ENCODE results near the gene ELMO1. TPM values are rescaled to one million over a fixed set of nuclear protein-coding genes. Genes with fewer than 3 reads are reported as not detected.

ELMO1 gene
- total RNA-seq, 1 experiment from 2014 or later, result not detected

DNA sequence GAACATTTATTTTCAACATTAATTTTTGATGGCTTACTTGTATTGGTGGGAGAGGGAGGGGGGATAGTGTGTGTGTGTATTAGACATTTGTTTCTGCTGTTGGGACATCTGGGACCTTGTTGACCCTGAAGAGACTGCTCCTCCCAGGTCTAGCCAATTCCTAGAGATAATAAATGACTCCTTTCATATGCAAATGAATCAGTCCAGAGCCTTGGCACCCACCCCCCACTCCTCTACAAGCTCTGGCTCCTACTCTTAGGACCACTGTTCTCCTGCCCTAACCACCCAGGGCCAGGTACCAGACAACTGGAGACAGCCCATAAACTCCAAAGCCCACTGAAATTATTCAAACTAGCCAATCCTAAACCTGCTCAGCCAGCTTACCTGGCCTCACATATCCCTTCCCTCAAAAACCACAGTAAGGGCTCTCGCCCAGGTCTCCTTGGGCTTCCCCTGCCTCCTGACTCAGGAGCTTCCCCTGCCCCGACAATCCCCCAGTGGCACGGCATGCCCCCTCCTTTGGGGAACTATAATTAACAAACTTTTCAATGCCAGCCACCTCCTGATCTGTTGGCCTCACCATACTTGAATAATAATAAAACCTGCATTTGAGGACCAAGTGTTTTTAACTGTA lies 233.3 kb downstream of the ELMO1 start:
- Histone ChIP-seq H3K36me3 (ENCODE audit: insufficient read depth, low read length, poor library complexity, severe bottlenecking) (no peaks in the 10 kb centered on the region), H3K27ac (ENCODE audit: low read depth, low read length, poor library complexity, severe bottlenecking) (no peak overlapping the region), H3K27me3 (replicated peaks; ENCODE audit: insufficient read depth, low read depth, low read length, poor library complexity) (peaks cover 12% of the 10 kb centered on the region), H3K4me3 (ENCODE audit: low read depth, low read length, poor library complexity, severe bottlenecking) (no peak overlapping the region), H3K4me1 (ENCODE audit: insufficient read depth, low read length, poor library complexity, severe bottlenecking) (no peaks in the 10 kb centered on the region), H3K9me3 (ENCODE audit: low read depth, low read length, poor library complexity, severe bottlenecking) (no peaks in the 10 kb centered on the region)
- BruUV-seq (replicated peaks), result no TSS peak
- TF ChIP-seq, protein P1, sequence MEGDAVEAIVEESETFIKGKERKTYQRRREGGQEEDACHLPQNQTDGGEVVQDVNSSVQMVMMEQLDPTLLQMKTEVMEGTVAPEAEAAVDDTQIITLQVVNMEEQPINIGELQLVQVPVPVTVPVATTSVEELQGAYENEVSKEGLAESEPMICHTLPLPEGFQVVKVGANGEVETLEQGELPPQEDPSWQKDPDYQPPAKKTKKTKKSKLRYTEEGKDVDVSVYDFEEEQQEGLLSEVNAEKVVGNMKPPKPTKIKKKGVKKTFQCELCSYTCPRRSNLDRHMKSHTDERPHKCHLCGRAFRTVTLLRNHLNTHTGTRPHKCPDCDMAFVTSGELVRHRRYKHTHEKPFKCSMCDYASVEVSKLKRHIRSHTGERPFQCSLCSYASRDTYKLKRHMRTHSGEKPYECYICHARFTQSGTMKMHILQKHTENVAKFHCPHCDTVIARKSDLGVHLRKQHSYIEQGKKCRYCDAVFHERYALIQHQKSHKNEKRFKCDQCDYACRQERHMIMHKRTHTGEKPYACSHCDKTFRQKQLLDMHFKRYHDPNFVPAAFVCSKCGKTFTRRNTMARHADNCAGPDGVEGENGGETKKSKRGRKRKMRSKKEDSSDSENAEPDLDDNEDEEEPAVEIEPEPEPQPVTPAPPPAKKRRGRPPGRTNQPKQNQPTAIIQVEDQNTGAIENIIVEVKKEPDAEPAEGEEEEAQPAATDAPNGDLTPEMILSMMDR (conservative IDR thresholded peaks at IDR 0.05; ENCODE audit: low read depth, low read length), result no peak
- TF ChIP-seq EZH2 (IDR thresholded peaks at IDR 0.05; ENCODE audit: borderline replicate concordance, low read depth, low read length, poor library complexity, severe bottlenecking), result no peak
- intact Hi-C loops (cut with micrococcal nuclease; ENCODE audit: unreplicated experiment), result no loop called here
- DNase-seq (ENCODE audit: low spot score), result no peak
- POLR2A ChIA-PET (ENCODE audit: low non-redundant PET), result no interaction called here
- CTCF ChIA-PET, result interaction anchor here (0.7 kb wide), 1 partner anchor 304 kb away, joined by 4 read pairs; no protein-coding TSS in a partner anchor

DNA sequence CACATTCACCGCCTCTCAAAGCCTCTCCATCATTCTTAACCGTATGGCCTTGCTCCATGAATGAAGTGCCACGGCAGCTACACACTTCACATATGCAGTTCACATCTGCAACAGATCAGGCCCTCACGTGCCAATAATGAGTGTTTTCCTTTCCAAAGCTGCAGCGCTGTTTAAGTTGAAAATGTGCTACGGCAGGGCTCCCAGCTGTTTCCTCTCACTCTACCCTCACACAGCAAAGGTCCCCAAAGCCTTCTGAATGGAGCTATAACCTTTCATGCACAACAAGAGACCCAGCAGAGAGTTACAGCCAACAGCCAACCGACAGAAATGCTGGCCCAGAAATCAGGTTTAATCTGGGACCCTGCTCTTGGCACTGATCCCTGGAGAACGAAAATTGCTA lies 236.1 kb downstream of the ELMO1 start:
- TF ChIP-seq, protein P1 (conservative IDR thresholded peaks at IDR 0.05; ENCODE audit: low read depth, low read length), result no peak
- TF ChIP-seq EZH2 (IDR thresholded peaks at IDR 0.05; ENCODE audit: borderline replicate concordance, low read depth, low read length, poor library complexity, severe bottlenecking), result no peak
- no peaks in the 10 kb centered on the region for H3K4me1 ChIP-seq (ENCODE audit: insufficient read depth, low read length, poor library complexity, severe bottlenecking)
- H3K27ac ChIP-seq (ENCODE audit: low read depth, low read length, poor library complexity, severe bottlenecking), result no peak overlapping the region
- BruUV-seq (replicated peaks), result no TSS peak
- intact Hi-C loops (cut with micrococcal nuclease; ENCODE audit: unreplicated experiment), result no loop called here
- H3K27me3 ChIP-seq (replicated peaks; ENCODE audit: insufficient read depth, low read depth, low read length, poor library complexity), result peaks cover 4% of the 10 kb centered on the region
- ChIA-PET POLR2A (ENCODE audit: low non-redundant PET) (no interaction called here), CTCF (no interaction called here)
- no peak overlapping the region for H3K4me3 ChIP-seq (ENCODE audit: low read depth, low read length, poor library complexity, severe bottlenecking)
- no peaks in the 10 kb centered on the region for H3K36me3 ChIP-seq (ENCODE audit: insufficient read depth, low read length, poor library complexity, severe bottlenecking)
- no peaks in the 10 kb centered on the region for H3K9me3 ChIP-seq (ENCODE audit: low read depth, low read length, poor library complexity, severe bottlenecking)
- no peak for DNase-seq (ENCODE audit: low spot score)

DNA sequence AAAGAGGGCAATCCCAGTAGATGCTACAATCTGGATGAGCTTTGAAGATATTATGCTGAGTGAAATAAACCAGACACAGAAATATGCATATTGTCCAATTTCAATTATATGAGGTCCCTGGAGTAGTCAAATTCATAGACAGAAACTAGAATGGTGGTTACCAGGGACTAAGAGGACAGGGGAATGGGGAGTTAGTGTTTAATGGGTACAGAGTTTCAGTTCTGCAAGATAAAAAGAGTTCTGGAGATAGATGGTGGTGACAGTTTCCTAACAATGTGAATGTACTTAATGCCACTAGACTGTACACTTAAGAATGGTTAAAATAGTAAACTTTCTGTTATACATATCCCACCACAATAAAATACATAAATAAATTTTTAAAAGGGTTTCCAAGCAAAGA lies 236.6 kb downstream of the ELMO1 start:
- Histone ChIP-seq H3K36me3 (ENCODE audit: insufficient read depth, low read length, poor library complexity, severe bottlenecking) (no peaks in the 10 kb centered on the region), H3K4me3 (ENCODE audit: low read depth, low read length, poor library complexity, severe bottlenecking) (no peak overlapping the region), H3K9me3 (ENCODE audit: low read depth, low read length, poor library complexity, severe bottlenecking) (no peaks in the 10 kb centered on the region), H3K4me1 (ENCODE audit: insufficient read depth, low read length, poor library complexity, severe bottlenecking) (no peaks in the 10 kb centered on the region), H3K27me3 (replicated peaks; ENCODE audit: insufficient read depth, low read depth, low read length, poor library complexity) (peaks cover 4% of the 10 kb centered on the region), H3K27ac (ENCODE audit: low read depth, low read length, poor library complexity, severe bottlenecking) (no peak overlapping the region)
- ChIA-PET CTCF (no interaction called here), POLR2A (ENCODE audit: low non-redundant PET) (no interaction called here)
- intact Hi-C loops (cut with micrococcal nuclease; ENCODE audit: unreplicated experiment), result no loop called here
- no peak for DNase-seq (ENCODE audit: low spot score)
- TF ChIP-seq, protein P1 (conservative IDR thresholded peaks at IDR 0.05; ENCODE audit: low read depth, low read length), result no peak
- TF ChIP-seq EZH2 (IDR thresholded peaks at IDR 0.05; ENCODE audit: borderline replicate concordance, low read depth, low read length, poor library complexity, severe bottlenecking), result no peak
- no TSS peak for BruUV-seq (replicated peaks)

Data from A673 (cell line).